GM18502 (cell line): ENCODE results near the gene FMN1.

Experiments used
- ATAC-seq: cut with Tn5 transposase; IDR thresholded peaks from one replicate; pipeline ENCODE4 v1.9.1; 2021; ENCODE audit warnings: mild to moderate bottlenecking; ENCODE audit not compliant: unreplicated experiment, poor library complexity

The FMN1 gene

DNA sequence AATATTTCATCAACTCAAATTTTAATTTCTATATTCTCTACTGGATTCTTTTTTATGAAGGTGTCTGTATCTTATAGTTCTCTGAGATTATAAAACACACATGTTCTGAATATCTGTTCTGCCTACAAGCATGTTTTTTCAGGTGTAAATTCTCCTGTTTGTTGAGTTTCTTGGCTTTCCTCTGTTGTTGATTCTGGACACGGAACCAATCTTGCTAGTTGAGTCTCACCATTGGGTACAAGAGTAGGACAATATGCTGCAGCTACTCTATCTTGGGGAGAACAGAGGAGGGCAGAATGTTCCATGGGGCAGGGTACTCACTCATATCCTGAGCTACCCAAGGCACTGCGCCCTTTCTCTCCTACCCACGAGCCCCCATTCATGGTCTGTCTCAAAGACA, 371.8 kb downstream of the FMN1 start:
- ATAC-seq: no peak

DNA sequence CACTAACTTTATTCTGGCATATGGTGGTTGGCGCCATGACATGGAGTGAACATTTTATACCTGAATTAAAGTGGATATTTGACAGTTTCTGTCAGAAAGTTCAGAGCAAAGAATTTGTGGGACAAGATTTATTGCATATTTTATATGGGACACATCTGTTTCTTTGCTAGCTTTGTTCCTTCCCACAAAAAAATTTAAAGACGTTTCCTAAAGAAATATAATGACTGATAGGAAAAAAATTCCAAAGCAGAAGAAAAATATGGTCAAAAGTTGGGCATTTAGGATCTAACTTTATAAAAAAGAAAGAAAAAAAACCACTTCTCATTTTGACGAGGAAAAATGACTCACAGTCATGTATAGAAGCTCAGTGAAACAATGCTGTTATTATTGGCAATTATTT, 375.1 kb downstream of the FMN1 start:
- no peak for ATAC-seq

DNA sequence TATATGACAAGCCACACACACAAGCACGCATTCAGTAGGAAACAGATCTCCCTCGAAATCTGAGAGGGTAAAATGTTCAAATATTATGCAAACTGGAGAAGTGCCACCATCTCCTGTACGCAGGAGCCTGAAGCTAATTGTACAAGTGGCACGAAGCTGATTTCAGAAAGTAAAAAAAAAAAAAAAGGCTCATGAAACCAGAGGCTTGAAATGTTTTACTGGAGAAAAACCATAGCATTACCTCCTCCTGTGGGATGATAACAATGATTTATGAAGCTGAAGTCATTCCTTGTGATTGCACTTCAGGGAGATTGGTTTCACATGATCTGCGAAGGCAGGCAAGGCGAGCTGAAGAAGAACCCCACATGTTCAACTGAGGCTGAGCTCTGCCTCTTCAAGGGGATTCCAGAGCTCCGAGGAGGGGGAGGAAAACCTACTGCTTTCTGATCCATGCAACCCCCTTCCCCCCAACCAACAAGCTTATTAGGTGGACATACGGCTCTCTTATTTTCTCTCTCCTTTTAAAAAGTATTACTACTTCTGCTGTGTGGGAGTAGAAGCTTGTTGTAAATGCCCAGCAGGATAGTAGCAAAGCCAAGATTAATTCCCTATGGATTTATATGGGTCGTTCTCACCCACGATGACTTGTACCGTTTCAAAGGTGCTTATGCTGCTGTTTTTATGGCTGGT, 375.6 kb downstream of the FMN1 start:
- no peak for ATAC-seq

DNA sequence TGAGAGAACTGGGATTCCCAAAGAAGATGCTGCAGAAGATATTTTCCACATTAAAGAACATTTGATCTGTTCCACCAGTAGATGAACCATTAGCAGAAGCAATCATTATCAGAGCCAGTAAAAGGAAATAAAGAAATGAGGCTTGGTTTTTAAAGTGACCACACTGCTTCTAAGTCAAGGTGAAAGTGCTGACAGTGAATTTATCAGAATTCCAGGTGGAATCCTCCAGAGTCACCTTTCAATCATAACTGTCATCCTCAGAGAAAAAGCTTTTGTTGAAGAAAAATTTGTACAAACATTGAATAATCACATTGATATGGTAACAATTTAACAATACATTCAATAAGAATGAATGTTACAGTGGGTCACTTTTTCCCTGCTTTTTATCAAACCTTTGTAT, 376.9 kb downstream of the FMN1 start:
- ATAC-seq: no peak

DNA sequence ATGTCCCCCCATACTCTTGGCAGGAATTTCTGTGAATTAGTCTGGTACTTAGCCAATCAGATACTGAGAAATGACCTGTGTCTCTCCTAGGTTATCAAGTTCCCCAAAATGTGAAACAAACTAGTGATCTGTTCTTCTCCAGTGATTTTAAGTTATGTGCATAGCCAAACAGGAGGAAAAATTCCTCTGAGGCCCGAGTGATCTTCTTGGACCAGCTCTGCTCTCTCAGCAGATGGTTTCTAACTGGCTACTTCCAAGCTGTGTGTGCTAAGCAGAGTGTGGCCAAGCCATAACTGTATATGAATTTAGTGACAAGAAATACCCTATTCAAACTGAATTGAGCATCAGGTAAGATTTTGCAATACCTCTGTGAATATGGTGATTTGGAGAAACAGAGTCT, 387.2 kb downstream of the FMN1 start:
- no peak for ATAC-seq

DNA sequence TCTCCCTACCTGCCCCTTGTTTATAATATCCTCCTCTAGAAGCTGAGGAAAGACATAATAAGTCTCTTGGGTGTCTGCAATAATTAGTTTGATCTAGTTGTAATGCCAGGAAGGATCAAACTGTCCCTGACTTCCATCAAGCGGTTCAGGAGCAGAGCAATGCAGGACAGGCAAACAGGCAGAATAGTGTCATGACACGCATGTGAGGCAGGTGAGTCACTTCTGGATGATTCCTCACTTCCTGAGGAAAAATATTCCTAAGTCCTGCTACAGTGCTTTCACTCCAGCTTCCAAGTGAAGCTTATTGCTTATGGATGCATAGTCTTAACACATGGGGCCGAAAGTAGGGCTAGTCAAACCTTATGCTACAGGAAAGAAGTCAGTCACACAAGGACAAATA, 390.9 kb downstream of the FMN1 start:
- no peak for ATAC-seq

DNA sequence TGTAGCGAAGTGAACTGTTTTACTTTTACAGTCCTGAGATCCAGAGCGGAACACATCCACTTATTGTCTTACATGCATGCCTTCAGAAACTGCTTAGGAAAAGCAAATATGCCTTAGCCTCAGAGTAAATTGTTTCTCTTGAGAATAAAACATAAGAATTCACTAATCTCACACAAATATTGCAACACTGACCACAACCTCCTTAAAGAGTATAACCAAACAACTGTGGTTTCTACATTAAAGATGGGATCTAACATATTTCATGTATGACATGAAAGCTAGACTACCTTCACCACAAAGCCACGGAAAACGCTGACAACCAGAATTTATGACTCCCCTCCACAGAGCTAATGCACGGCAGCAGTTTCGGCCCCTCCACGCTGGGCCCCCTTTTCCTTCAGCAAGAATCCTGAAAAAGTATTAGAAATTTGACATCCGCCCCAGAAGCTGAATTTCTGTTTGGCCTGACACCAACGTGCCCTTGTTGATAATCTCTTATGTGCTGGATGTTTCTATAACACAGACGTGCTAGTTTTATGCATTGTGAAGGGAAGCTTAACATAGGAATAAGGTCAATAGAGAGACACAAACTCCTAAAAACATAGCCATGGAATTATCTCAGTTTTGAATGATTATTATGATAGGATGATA, 392.1 kb downstream of the FMN1 start:
- no peak for ATAC-seq

DNA sequence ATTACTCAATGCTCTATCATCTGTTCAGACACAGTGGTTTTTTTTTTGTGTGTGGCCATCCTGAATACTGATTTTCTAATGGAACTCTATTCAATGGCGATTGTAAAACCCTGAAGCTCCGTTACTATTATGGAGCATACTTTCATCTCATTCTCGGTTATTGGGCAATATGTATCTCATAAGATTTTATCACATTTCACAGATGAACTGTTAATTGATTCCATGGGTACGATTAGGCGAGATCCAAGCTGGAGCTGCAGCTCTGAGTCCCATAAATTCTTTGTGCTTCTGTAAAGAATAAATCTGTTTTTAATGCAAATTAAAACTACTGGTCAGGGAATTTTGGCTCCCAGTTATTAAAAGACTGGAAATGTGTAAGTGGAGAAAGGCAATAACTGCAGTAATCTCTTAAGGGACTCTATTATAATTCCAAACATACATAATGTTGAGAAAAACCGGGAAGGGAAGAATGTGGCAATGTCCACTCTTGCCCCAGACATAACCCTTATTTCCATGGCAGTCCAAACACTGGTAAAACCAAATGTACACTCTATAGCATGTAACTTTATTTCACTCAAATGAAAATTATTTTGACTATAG, 394.5 kb downstream of the FMN1 start:
- ATAC-seq: no peak

DNA sequence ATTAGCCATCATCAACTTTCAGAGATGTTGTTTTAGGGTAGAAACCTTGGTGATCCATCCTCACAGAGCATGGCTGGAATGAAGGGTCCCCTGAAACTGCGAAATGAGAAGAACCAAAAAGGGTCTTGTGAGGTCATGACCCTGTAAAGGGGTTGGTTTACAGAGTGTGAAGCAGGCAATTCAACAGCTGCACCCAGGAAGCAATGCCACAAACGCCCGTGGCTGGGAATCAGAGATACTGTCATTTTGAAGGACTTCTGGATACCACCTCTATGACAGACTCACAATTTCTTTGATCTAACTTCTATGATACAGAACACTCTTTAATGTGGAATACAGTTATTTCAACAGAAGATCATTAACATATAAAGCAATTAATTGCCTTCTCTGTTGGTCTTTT, 397.7 kb downstream of the FMN1 start:
- ATAC-seq: no peak

DNA sequence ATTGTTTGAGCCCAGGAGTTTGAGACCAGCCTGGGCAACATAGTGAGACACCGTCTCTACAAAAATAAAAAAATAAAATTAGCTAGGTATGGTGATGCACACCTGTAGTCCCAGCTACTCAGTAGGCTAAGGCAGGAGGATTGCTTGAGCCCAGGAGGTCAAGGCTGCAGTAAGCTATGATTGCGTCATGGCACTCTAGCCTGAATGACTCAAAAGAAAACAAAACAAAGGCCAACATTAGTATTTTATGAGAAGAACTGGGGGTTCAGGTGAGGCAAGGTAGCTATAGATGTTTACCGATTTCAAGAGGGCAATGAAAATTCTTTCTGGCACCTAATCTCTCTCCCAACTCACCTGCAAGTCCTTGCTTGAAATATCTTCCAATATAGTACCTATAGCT, 399.5 kb downstream of the FMN1 start:
- no peak for ATAC-seq

DNA sequence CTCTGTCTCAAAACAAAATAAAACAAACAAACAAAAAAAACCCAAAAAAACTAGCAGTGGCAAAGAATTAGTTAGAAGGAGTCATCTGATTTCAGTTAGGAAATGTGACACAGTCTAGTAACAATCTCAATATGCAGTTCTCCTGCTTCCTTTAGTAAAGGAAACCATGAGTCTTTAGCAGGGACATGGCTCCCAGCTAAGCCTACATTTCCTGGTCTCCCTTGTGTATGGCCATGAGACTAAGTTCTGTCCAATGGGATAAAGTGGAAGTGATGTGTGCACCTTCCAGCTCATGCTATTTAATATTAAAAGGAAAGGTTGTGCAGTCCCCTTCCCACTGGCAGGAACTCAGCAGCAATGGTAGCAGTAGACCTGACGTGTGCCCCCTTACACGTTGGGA, 402.1 kb downstream of the FMN1 start:
- ATAC-seq: no peak

DNA sequence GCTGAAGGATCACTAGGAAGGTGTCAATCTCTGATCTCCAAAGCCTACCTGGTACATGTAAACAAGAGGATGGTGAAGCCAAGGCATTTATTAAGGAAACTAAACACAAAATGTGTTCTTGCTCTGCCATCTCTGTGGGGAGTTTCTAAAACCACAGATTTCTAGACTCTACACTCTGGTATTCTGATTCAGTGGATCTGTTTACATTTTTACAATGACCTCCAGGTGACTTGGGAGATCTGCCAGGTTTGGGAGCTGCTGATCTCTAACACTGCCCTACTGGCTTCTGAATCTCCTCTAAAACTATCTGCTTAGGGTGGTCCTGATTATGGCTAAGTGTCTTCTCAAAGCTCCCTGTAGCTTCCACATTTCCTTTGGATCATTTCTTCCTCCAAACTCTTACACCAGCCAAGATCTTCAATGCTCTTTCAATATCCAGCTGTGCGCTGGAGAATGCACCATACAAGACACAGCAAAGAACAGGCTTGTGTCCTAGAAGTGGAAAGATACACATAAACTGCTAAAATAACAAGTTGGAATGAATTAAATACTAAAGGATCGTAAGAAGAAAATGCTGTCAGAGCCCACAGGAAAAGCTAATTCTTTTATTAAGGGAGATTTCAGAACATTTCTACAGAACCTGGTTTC, 404.0 kb downstream of the FMN1 start:
- no peak for ATAC-seq

DNA sequence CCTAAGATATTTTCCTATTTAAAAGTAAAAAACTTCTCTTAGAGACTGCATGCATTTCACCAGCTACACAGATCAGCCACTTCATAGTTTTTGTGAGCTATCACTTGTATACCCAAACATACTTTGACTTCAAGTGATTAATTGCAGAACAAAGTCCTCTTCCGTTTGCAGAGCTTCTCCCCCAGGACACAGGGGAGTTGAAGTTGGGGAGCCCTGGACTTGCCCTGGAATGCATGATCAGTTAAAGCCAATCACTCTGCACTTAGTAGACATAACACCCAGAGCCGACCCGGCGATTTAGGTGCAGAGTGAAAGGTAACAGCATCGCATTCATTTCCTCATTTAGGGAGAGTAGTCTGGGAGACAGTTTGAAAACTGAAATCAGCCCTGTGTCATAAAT, 406.6 kb downstream of the FMN1 start:
- ATAC-seq: no peak

DNA sequence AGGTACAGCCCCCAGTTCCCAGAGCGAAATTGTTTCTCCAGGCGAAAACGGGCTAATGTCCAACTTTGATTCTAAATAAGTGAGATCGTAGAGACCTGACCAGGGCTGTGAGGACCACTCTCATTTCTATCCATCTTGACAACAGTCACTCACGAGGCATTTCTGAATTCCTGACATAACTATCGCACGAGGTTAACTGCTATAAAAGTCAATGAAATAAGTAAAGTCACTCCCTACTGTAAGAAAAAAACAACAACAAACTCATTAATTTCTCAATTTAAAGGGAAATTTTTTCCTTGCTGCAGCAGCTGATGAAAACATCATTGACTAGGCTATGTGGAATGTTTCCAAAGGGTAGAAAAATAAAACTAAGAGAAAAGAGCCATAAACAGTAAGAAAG, 407.6 kb downstream of the FMN1 start:
- ATAC-seq: no peak

DNA sequence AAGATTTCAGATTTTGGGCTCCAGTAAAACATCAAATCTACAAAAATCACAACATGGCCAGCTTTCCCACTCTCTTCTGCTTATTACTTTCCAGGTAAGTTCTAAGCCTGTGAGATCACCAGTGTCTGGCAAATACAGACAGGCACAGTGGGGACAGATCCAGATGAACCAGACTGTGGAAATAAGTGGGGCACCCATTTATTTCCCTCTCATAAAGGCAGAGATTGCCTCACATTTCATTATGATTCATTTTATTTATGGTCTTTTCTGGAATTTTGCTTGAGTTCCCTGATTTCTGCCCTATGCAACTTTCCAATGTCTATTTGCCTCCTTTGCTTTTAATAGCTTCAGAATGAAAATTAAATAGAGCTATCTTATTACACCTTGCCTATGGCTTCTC, 409.9 kb downstream of the FMN1 start:
- no peak for ATAC-seq

DNA sequence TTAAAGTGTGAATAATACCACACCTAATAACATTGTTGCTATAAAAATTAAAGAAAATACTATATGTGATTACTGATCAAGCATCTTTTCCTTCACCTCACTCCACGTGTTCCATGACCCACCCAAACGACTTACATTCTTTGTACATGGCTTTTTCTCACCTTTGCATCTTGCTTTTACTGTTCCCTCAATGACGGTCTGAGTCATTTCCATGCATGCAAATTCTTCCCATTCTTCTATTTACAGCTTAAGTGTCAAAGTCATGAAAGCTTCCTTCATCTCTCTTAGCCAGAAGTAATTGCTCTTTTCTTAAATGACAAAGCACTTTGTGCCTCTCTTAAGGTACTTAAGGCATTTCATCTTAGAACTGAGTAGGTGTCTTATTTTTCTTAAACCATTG, 412.7 kb downstream of the FMN1 start:
- ATAC-seq: no peak

DNA sequence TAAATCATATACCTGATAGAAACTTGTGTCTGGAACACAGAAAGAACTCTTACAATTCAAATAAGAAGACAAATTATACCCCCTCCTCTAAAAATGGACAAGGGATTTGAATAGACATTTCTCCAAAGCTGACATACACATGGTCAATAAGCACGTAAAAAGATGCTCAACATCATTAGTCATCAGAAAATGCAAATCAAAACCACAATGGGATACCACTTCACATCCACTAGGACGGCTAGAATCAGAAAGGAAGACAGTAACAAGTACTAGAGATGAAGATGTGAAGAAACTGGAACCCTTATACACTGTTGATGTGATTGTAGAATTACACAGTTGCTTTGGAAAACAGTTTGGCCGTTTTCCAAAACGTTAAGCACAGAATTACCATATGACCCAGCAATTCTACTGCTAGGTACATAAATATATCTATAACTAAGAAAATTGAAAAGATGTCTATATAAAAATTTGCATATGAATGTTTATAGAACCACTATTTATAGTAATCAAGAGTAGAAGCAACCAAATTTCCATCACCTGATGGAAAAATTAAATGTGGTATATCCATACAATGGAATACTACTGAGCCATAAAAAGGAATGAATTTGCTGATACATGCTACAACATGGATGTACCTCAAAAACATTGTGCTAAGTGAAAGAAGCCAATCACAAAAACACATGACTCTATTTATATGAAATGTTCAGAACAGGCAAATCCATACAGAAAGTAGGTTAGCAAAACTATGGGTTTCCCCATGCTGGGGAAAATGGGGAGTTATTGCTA, 415.9 kb downstream of the FMN1 start:
- ATAC-seq: no peak

DNA sequence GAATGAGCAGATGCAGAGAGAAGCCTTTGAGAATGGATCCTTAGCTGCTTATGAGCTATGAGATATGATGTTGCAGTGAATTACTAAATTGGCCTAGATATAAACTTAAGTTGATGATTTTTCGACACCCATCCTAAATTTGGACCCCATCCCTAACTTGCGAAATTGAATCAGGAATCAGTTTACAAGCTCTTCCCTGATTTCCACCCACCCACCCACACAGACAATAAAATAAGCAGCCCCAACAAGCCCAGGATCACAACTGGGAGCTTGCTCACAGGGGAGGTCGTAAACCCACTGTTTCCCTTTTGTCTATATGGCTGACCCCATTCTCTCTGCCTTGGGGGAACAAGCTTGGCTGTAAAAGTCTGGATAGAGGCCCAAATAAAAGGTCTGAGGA, 419.4 kb downstream of the FMN1 start:
- no peak for ATAC-seq

DNA sequence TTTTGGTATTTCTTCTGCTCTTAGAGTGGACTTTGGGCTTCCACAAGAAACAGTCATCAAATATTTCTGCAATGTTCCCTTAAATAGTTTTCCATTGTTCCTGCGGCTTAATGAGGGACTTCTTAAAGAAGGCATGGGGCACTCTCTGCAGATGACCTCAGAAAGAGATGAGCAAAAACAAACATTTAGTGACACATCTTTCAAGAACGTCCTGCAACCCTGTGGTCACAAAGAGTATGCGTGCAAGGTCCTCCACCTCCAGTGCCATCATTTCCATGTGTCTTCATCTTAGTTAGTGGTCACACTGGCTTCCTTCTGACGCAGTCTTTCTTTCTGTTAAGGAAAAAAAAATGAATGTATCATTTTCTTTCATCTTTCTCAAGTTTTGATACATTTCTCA, 420.5 kb downstream of the FMN1 start:
- ATAC-seq: no peak

DNA sequence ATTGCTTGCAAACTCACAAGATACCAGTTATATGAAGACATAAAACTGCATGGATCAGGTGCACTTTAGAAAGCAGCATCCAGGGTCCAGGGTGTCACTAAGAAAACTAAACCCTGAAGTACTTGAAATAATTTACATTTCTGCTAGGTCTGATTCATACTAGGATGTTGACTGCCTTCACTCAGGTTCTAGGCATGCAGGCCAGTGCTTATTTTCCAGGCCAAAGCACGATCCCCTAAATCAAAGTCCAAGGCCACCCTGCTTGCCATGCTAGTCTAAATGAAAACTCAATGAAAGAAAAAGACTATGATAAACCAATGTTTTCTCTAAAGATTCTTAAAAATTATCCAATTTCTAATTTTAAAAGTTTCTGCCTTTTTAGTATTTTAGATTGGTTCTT, 427.3 kb downstream of the FMN1 start:
- no peak for ATAC-seq

DNA sequence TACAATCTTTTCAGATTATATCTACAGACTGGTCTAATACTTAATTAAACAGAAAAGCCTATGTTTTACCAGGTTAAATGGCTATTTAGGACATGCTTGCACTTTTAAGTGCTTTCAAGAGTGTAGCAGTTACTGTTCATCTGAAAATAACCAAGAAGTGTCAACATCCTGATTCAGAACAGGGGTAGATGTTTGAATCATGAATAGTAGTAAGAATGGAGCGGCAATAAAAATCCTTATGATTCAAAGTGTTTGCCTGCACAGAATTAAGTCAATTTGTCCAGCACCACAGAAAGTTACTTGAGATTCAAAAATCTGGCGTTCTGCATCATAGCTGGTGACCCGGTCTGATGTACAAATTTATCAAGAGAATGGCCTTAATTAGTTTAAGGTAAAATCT, 428.4 kb downstream of the FMN1 start:
- no peak for ATAC-seq
